Measurements from ENCODE around the gene PLEKHH3.

PLEKHH3 gene

GRCh38 chr17:42695500-42695899, 18.7 kb upstream of the PLEKHH3 start:
- peaks cover 13% of the 10 kb centered on the region for H3K36me3 Mint-ChIP-seq (ENCODE audit: low read depth)
- no peaks in the 10 kb centered on the region for H3K9me3 Mint-ChIP-seq
- H3K4me3 Mint-ChIP-seq: no peak overlapping the region
- peaks cover 3% of the 10 kb centered on the region for H3K27me3 Mint-ChIP-seq (ENCODE audit: low read depth)
- H3K27ac Mint-ChIP-seq: no peak overlapping the region
- no peaks in the 10 kb centered on the region for H3K4me1 Mint-ChIP-seq (ENCODE audit: low read depth)

DNA sequence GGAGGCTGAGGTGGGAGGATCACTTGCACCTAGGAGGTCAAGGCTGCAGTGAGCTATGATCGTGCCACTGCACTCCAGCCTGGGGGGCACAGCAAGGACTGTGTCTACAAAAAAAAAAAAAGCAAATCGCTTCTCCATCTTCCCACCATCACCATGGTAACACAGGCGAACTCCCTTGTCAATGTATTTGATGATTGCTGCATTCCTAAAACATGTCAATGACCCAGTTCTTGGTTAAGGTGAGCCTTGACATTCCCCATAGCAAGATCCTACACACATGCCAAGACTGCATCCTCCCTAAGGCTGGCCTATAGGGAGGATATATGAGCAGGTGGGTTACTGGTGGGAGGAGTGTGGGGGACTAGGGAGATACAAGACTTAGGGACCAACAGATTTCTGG, 17.7 kb upstream of the PLEKHH3 start:
- H3K4me1 Mint-ChIP-seq (ENCODE audit: low read depth): no peaks in the 10 kb centered on the region
- H3K4me3 Mint-ChIP-seq: no peak overlapping the region
- H3K9me3 Mint-ChIP-seq: no peaks in the 10 kb centered on the region
- H3K27ac Mint-ChIP-seq: no peak overlapping the region
- peaks cover 12% of the 10 kb centered on the region for H3K36me3 Mint-ChIP-seq (ENCODE audit: low read depth)
- H3K27me3 Mint-ChIP-seq (ENCODE audit: low read depth): peaks cover 3% of the 10 kb centered on the region

GRCh38 chr17:42692489-42692888, 15.7 kb upstream of the PLEKHH3 start:
- no peaks in the 10 kb centered on the region for H3K27me3 Mint-ChIP-seq (ENCODE audit: low read depth)
- H3K4me3 Mint-ChIP-seq: no peak overlapping the region
- no peaks in the 10 kb centered on the region for H3K4me1 Mint-ChIP-seq (ENCODE audit: low read depth)
- no peaks in the 10 kb centered on the region for H3K9me3 Mint-ChIP-seq
- peaks cover 5% of the 10 kb centered on the region for H3K36me3 Mint-ChIP-seq (ENCODE audit: low read depth)
- no peak overlapping the region for H3K27ac Mint-ChIP-seq

GRCh38 chr17:42691021-42691545, 14.3 kb upstream of the PLEKHH3 start:
- Mint-ChIP-seq H3K27me3 (ENCODE audit: low read depth) (no peaks in the 10 kb centered on the region), H3K4me1 (ENCODE audit: low read depth) (no peaks in the 10 kb centered on the region)

GRCh38 chr17:42690596-42690995, 13.8 kb upstream of the PLEKHH3 start:
- Mint-ChIP-seq H3K4me3 (no peak overlapping the region), H3K27ac (no peak overlapping the region), H3K27me3 (ENCODE audit: low read depth) (peaks cover 5% of the 10 kb centered on the region), H3K36me3 (ENCODE audit: low read depth) (peaks cover under 1% of the 10 kb centered on the region), H3K9me3 (no peaks in the 10 kb centered on the region), H3K4me1 (ENCODE audit: low read depth) (no peaks in the 10 kb centered on the region)

More at GRCh38 chr17:42691021-42691545, 14.3 kb upstream of the PLEKHH3 start:
- Mint-ChIP-seq H3K36me3 (ENCODE audit: low read depth) (peaks cover 5% of the 10 kb centered on the region), H3K9me3 (no peaks in the 10 kb centered on the region), H3K4me3 (no peak overlapping the region), H3K27ac (no peak overlapping the region)

DNA sequence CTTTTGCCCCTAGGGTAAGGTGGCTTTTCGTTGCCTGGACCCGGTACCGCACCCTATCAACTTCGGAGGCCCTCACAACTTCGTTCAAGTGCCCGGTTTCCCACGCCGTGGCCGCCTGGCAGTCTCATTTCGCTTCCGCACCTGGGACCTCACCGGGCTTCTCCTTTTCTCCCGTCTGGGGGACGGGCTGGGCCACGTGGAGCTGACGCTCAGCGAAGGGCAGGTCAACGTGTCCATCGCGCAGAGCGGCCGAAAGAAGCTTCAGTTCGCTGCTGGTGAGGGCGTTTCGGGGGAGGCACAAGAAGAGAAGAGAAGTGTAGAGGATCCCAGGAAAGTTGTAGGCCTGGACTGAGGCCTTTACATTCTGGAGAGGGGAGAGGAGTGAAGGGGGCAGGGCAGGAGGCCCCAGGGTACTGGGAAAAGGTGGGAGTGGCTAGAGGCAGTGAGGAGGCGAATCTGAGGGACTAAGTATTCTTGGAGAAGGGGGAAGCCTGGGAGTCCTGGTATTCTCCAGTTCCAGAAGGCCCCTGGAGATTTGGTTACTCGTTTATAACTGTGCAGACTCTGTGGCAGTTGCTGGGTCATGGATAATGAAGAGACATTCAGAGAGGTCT, 11.0 kb upstream of the PLEKHH3 start:
- Mint-ChIP-seq H3K36me3 (ENCODE audit: low read depth) (no peaks in the 10 kb centered on the region), H3K4me1 (ENCODE audit: low read depth) (peaks cover 6% of the 10 kb centered on the region), H3K9me3 (no peaks in the 10 kb centered on the region), H3K27me3 (ENCODE audit: low read depth) (peaks cover 30% of the 10 kb centered on the region), H3K27ac (no peak overlapping the region), H3K4me3 (no peak overlapping the region)

GRCh38 chr17:42686520-42687128, 9.8 kb upstream of the PLEKHH3 start:
- H3K4me3 Mint-ChIP-seq: no peak overlapping the region
- no peaks in the 10 kb centered on the region for H3K36me3 Mint-ChIP-seq (ENCODE audit: low read depth)
- H3K9me3 Mint-ChIP-seq: no peaks in the 10 kb centered on the region
- peaks cover 42% of the 10 kb centered on the region for H3K27me3 Mint-ChIP-seq (ENCODE audit: low read depth)
- H3K27ac Mint-ChIP-seq: no peak overlapping the region
- peaks cover 17% of the 10 kb centered on the region for H3K4me1 Mint-ChIP-seq (ENCODE audit: low read depth)

GRCh38 chr17:42685831-42686230, 9.0 kb upstream of the PLEKHH3 start:
- Mint-ChIP-seq H3K36me3 (ENCODE audit: low read depth) (peaks cover 3% of the 10 kb centered on the region), H3K27ac (no peak overlapping the region), H3K27me3 (ENCODE audit: low read depth) (peaks cover 47% of the 10 kb centered on the region), H3K9me3 (no peaks in the 10 kb centered on the region), H3K4me1 (ENCODE audit: low read depth) (peaks cover 22% of the 10 kb centered on the region), H3K4me3 (no peak overlapping the region)

- no peaks in the 10 kb centered on the region for H3K9me3 Mint-ChIP-seq
- no peak overlapping the region for H3K27ac Mint-ChIP-seq
- no peak overlapping the region for H3K4me3 Mint-ChIP-seq
- peaks cover 25% of the 10 kb centered on the region for H3K4me1 Mint-ChIP-seq (ENCODE audit: low read depth)
- H3K36me3 Mint-ChIP-seq (ENCODE audit: low read depth): peaks cover 3% of the 10 kb centered on the region
- H3K27me3 Mint-ChIP-seq (ENCODE audit: low read depth): peaks cover 47% of the 10 kb centered on the region
Observed at GRCh38 chr17:42684929-42685556, 8.2 kb upstream of the PLEKHH3 start.

GRCh38 chr17:42683407-42684034, 6.7 kb upstream of the PLEKHH3 start:
- no peak overlapping the region for H3K27ac Mint-ChIP-seq
- H3K9me3 Mint-ChIP-seq: no peaks in the 10 kb centered on the region
- H3K27me3 Mint-ChIP-seq (ENCODE audit: low read depth): peaks cover 47% of the 10 kb centered on the region
- peaks cover 3% of the 10 kb centered on the region for H3K36me3 Mint-ChIP-seq (ENCODE audit: low read depth)
- peaks cover 33% of the 10 kb centered on the region for H3K4me1 Mint-ChIP-seq (ENCODE audit: low read depth)
- peak overlapping the region; percentile 43 for H3K4me3 Mint-ChIP-seq

DNA sequence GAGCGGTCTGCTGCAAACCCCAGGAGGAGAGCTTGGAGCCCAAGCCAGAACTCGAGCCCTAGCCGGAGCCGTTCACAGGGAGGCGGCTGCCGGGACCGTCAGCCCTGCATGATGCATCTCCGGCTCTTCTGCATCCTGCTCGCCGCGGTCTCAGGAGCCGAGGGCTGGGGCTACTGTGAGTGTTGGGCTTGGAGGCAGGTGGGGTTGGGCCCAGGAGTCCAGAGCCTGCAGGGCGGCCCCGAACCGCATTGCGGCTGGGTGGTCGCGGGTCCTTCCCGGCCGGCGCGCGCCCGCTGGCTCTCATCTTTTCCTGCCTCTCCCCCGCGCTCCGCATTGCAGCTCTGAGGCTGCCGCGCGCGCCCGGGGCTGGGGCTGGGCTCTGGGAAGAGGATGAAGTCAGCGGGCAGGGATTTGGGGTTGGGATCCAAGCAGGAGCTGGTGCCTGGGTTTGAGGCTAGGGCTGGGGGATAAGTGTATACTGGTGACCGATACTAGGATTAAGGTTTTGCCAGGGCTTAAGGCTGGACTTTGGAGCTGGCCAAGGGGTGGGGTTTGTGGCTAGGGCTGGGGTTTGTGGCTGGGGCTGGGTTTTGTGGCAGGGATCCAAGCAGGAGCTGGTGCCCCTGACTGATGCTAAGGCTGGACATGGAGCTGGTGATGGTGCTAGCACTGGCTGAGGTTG, 6.1 kb upstream of the PLEKHH3 start:
- Mint-ChIP-seq H3K4me1 (ENCODE audit: low read depth) (peaks cover 36% of the 10 kb centered on the region), H3K4me3 (peak overlapping the region; percentile 77), H3K9me3 (no peaks in the 10 kb centered on the region), H3K27me3 (ENCODE audit: low read depth) (peaks cover 47% of the 10 kb centered on the region), H3K36me3 (ENCODE audit: low read depth) (peaks cover 3% of the 10 kb centered on the region), H3K27ac (peak overlapping the region; percentile 34)

DNA sequence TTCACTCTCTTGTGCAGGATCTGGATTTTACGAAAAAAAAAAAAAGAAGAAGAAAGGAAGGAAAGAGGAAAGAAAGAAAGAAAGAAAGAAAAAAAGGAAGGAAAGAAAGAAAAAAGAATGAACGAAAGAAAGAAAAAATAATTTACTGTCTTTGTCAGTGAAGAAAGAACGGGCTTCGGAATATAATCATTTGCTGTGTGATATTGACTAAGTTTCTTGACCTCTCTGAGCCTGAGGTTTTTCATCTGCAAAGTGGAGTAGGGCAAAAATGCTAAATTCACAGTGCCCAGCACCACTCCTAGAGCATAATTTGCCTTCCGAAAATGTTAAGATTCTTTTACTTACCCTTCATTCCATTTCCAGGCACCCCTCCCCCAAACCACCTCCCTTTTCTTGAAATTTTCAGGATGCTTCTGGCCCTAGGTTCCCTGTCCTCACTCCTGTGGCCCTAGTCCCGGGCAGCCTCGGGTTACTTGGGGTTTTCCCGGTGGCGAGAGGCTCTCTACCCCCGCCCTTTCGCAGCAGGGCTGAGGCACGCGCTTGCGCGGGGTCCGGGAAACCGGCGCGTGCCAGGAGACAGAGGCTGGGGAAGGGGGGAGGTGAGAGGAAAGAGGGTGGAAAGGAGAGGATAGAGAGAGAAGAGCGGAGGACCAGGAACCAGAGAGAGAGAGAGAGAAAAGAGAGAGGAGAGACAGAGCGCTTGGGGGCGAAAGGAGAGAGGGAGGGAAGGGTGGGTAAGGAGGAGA, 5.4 kb upstream of the PLEKHH3 start, which contains the start of gene CNTNAP1:
CNTNAP1 (plus strand) TSS at position 556 of the 746 bp plus-strand sequence. CDS start 299 bp downstream, outside the sequence.
- Mint-ChIP-seq H3K4me1 (ENCODE audit: low read depth) (peaks cover 40% of the 10 kb centered on the region), H3K36me3 (ENCODE audit: low read depth) (peaks cover 3% of the 10 kb centered on the region), H3K4me3 (peak within 1 kb of the TSS; percentile 77), H3K27ac (peak within 1 kb of the TSS; percentile 60), H3K9me3 (no peaks in the 10 kb centered on the region), H3K27me3 (ENCODE audit: low read depth) (peaks cover 47% of the 10 kb centered on the region)

DNA sequence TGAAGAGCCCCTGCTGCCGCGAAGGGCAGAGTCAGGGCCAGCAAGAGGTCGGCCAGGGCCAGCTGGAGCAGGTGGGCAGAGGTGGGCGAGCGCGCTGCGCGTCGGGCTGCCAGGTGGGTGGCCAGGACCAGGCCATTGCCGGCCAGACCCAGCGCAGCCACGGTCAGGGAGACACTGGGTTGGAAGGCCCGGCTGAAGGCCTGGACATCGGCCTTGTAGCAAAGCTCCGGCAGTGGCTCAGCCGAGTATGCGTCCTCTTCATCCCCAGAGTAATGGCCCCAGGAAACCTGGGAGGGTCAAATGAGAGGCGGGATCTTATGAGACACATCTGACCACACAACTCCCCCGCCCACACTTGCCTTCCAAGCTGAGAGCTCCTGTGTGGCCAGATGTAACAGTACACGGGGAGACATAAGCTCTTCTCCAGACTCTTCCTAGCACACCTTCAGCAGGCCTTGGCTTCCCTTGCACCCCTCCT, 3.6 kb upstream of the PLEKHH3 start:
- Mint-ChIP-seq H3K4me3 (peak overlapping the region; percentile 54), H3K36me3 (ENCODE audit: low read depth) (peaks cover 3% of the 10 kb centered on the region), H3K27ac (peak overlapping the region; percentile 70), H3K4me1 (ENCODE audit: low read depth) (peaks cover 42% of the 10 kb centered on the region), H3K27me3 (ENCODE audit: low read depth) (peaks cover 48% of the 10 kb centered on the region), H3K9me3 (no peaks in the 10 kb centered on the region)

All from T-helper 1 cell treated with Interleukin-12 subunit alpha and Interleukin-12 subunit beta and Interleukin-4 antibody, amounts not matched to agents 30 μg/mL and 1 μg/mL, for 36 hours (primary cell).